ENCODE measurements around the gene ANKRD50. TPM values are rescaled to one million over a fixed set of nuclear protein-coding genes. Genes with fewer than 3 reads are reported as not detected.

Gene ANKRD50
- total and polyA plus RNA-seq, 2 of the 13 experiments (the other 11 are each of a cell fraction or from before 2014, with no cell fraction given) = 2.4 to 4.4 TPM

- TF ChIP-seq ZHX1 (CRISPR knock-in tag; IDR thresholded peaks at IDR 0.05; ENCODE audit: low read depth) (no peak), DR1 (CRISPR knock-in tag; IDR thresholded peaks at IDR 0.05) (no peak), REXO4 (CRISPR knock-in tag; IDR thresholded peaks at IDR 0.05; ENCODE audit: borderline replicate concordance) (no peak), ZNF800 (CRISPR knock-in tag; IDR thresholded peaks at IDR 0.05) (no peak), SYNCRIP (IDR thresholded peaks at IDR 0.05; ENCODE audit: insufficient read depth, low read depth, low read length) (no peak), ZBTB39 (CRISPR knock-in tag; IDR thresholded peaks at IDR 0.05) (no peak), PPARG (CRISPR knock-in tag; conservative IDR thresholded peaks at IDR 0.05) (no peak), SIN3A (IDR thresholded peaks at IDR 0.05; ENCODE audit: borderline replicate concordance, low read depth, low read length) (no peak), ONECUT2 (CRISPR knock-in tag; IDR thresholded peaks at IDR 0.05) (no peak), RFXANK (CRISPR knock-in tag; IDR thresholded peaks at IDR 0.05) (no peak), ZNF839 (CRISPR knock-in tag; IDR thresholded peaks at IDR 0.05; ENCODE audit: borderline replicate concordance) (no peak), HNRNPK (IDR thresholded peaks at IDR 0.05; ENCODE audit: low read depth, low read length, poor library complexity, severe bottlenecking) (peak; percentile 61), ZNF235 (CRISPR knock-in tag; IDR thresholded peaks at IDR 0.05; ENCODE audit: borderline replicate concordance) (peak; percentile 74; the same call in 1 of the 2 replicates), ZNF260 (CRISPR knock-in tag; IDR thresholded peaks at IDR 0.05; ENCODE audit: borderline replicate concordance, low read depth) (no peak), DMTF1 (CRISPR knock-in tag; IDR thresholded peaks at IDR 0.05) (no peak), SCMH1 (CRISPR knock-in tag; IDR thresholded peaks at IDR 0.05; ENCODE audit: borderline replicate concordance) (no peak), IKZF4 (CRISPR knock-in tag; IDR thresholded peaks at IDR 0.05; ENCODE audit: borderline replicate concordance, low read depth, not compliant biosample characterization) (no peak), E2F5 (CRISPR knock-in tag; conservative IDR thresholded peaks at IDR 0.05) (no peak)
Observed at GRCh38 chr4:124712372-124713184, at the start of gene ANKRD50 (continued).
